ELR (cell line): ENCODE data around the gene DMD.

Source experiments
- DNase-seq: peaks from one replicate; pipeline ENCODE4 v3.0.0-alpha.2; 2015; ENCODE audit warnings: low read depth

DMD gene

GRCh38 chrX:31854716-31855115, 1356.6 kb downstream of the DMD start:
- DNase-seq = no peak

GRCh38 chrX:31851761-31852160, 1359.6 kb downstream of the DMD start:
- DNase-seq = no peak

- no peak for DNase-seq
Observed at GRCh38 chrX:31847773-31848172, 1363.6 kb downstream of the DMD start.

DNA sequence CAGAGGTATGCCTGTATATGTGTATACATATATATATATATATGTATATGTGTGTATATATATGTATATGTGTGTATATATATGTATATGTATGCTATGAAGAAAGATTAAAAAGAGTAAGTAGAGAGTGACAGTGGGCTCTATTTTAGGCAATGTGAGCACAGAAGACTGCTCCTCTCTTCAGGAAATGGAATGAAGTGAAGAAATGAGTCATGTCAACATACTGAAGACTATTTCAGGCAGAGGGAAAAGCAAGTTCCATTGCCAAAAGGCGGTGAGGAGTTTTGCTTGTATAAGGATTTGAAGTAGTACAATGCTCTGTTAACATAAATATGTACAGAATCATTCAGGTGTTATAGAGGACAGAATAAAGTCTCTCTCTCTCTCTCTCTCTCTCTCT, 1366.3 kb downstream of the DMD start:
- no peak for DNase-seq

GRCh38 chrX:31838617-31839016, 1372.7 kb downstream of the DMD start:
- DNase-seq = no peak

GRCh38 chrX:31837445-31838049, 1373.8 kb downstream of the DMD start:
- no peak for DNase-seq

- no peak for DNase-seq
Observed at GRCh38 chrX:31836479-31836878, 1374.9 kb downstream of the DMD start.

DNA sequence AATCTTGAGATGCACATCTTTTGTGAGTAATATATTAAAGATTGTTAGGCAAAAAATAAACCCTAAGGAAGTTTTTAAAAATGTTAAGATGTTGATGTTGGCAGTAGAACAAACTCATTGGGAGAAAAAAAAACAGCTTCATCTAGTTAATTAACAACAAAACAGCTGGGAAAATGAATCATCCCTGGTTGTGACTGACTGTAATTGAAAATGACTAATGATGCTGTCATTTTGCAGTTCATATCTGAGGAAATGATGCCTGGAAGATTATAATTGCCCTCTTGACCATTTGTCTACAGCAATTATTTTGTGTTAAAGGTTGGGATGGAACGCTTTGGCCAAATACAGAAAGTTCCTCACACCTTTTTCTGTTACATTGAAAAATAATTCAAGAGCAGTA, 1379.1 kb downstream of the DMD start:
- DNase-seq = no peak

GRCh38 chrX:31820430-31821210, 1390.7 kb downstream of the DMD start:
- DNase-seq = no peak

GRCh38 chrX:31819455-31819854, 1391.9 kb downstream of the DMD start:
- DNase-seq = no peak

- no peak for DNase-seq
Observed at GRCh38 chrX:31811106-31811505, 1400.2 kb downstream of the DMD start.

- DNase-seq = no peak
Observed at GRCh38 chrX:31808357-31808756, 1403.0 kb downstream of the DMD start.

- DNase-seq = no peak
Observed at GRCh38 chrX:31807165-31807564, 1404.2 kb downstream of the DMD start.

- no peak for DNase-seq
Observed at GRCh38 chrX:31805781-31806180, 1405.6 kb downstream of the DMD start.

DNA sequence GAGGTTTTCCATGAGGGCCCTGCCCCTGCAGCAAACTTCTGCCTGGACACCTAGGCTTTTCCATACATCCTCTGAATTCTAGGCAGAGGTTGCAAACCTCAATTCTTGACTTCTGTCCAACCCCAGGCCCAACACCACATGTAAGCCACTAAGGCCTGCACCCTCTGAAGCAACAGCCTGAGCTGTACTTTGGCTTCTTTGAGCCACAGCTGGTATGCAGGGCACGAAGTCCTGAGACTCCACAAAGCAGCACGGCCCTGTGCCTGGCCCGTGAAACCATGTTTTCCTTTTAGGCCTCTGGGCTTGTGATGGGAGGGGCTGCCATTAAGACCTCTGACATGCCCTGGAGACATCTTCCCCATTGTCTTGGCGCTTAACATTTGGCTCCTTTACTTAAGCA, 1411.1 kb downstream of the DMD start:
- no peak for DNase-seq

DNA sequence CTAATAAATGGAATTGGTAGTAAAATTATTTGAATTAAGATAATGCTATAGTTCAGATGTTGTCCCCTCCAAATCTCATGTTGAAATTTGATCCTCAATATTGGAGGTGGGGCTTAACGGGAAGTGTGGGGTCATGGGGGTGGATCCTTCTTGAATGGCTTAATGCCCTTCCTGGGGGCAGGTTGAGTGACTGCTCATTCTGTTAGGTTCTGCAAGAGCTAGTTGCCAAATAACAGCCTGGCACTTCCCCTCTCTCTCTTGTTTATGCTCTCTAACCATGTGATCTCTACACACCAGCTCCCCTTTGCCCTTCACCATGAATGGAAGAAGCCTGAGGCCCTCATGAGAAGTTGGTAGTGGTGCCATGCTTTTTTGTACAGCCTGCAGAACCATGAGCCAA, 1414.7 kb downstream of the DMD start:
- no peak for DNase-seq

- DNase-seq = no peak
Observed at GRCh38 chrX:31747411-31747810, 1463.9 kb downstream of the DMD start.

GRCh38 chrX:31743004-31743403, 1468.3 kb downstream of the DMD start:
- no peak for DNase-seq

GRCh38 chrX:31717474-31717873, 1493.9 kb downstream of the DMD start:
- no peak for DNase-seq

DNA sequence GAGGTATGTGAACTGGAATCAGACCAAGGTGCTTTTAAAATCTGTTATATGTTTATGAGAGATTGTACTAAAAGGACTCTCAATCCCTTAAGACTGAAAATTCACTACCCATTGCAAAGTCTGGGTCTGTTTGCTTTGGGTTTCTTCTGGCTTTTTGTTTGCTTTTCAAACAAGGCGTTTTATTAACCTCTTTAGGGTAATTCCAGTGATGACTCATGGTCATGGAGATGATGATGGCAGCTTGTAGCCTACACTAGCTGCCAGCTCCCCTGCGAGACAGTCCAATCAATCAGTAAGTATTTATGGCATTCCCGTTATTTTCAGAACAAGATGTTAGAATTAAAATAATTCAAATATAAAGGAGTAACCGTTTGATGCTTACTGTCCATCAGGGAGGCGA, 1495.7 kb downstream of the DMD start:
- DNase-seq = no peak

GRCh38 chrX:31714797-31715196, 1496.6 kb downstream of the DMD start:
- no peak for DNase-seq

- DNase-seq = no peak
Observed at GRCh38 chrX:31713120-31713519, 1498.2 kb downstream of the DMD start.

- no peak for DNase-seq
Observed at GRCh38 chrX:31711166-31711565, 1500.2 kb downstream of the DMD start.

- DNase-seq = no peak
Observed at GRCh38 chrX:31708116-31708515, 1503.2 kb downstream of the DMD start.
